ENCODE data around the gene SLC2A4RG.
"Not testable (repeated sequence)": the region's sequence is repeated elsewhere in the genome, so short reads cannot be mapped to it uniquely, and the experiment has no call there.

SLC2A4RG gene

DNA sequence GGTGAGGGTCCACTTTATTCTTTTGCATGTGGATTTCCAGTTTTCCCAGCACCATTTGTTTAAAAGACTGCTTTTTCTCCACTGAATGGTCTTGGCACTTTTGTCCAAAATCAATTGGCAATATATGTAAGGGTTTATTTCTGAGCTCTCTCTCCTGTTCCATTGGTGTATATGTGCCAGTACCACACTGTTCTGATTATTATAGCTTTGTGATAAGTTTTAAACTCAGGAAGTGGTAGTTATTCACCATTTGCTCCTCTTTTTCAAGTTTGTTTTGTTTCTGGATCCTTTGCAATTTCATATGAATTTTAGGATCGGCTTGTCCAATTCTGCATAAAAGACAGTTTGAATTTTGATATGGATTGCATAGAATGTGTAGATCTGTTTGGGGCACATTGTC is 27.4 kb upstream of the SLC2A4RG start:
- no peak for DNase-seq (ENCODE audit: low read depth in 2 of 2, low spot score in 1 of 2)

- no peak for DNase-seq (ENCODE audit: low read depth in 2 of 2, low spot score in 1 of 2)
Observed at GRCh38 chr20:63714858-63715257, 24.7 kb upstream of the SLC2A4RG start.

- DNase-seq (ENCODE audit: low read depth in 2 of 2, low spot score in 1 of 2): no peak
Observed at GRCh38 chr20:63718996-63719395, 20.6 kb upstream of the SLC2A4RG start.

DNA sequence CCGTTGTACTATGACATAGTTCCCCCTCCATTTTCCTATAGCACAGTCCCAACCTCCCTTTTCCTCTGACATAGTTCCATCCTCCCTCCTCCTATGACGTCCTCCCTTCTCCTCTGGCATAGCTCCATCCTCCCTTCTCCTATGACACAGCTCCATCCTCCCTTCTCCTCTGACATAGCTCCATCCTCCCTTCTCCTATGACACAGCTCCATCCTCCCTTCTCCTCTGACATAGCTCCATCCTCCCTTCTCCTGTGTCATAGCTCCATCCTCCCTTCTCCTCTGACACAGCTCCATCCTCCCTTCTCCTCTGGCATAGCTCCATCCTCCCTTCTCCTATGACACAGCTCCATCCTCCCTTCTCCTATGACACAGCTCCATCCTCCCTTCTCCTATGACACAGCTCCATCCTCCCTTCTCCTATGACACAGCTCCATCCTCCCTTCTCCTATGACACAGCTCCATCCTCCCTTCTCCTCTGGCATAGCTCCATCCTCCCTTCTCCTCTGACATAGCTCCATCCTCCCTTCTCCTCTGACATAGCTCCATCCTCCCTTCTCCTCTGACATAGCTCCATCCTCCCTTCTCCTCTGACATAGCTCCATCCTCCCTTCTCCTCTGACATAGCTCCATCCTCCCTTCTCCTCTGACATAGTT is 16.5 kb upstream of the SLC2A4RG start:
- not testable (repeated sequence) for DNase-seq (ENCODE audit: low read depth in 2 of 2, low spot score in 1 of 2)

- not testable (repeated sequence) for DNase-seq (ENCODE audit: low read depth in 2 of 2, low spot score in 1 of 2)
Observed at GRCh38 chr20:63730189-63730733, 9.3 kb upstream of the SLC2A4RG start.

DNA sequence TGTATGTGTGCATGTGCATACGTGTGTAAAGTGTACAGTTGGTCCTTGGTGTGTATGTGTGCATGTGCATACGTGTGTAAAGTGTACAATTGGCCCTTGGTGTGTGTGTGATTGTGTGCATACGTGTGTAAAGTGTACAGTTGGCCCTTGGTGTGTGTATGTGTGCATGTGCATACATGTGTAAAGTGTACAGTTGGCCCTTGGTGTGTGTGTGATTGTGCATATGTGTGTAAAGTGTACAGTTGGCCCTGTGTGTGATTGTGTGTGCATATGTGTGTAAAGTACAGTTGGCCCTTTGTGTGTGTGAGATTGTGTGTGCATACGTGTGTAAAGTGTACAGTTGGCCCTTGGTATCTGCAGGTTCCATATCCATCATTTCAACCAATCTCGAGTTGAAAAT is 8.2 kb upstream of the SLC2A4RG start:
- DNase-seq (ENCODE audit: low read depth in 2 of 2, low spot score in 1 of 2): no peak

DNA sequence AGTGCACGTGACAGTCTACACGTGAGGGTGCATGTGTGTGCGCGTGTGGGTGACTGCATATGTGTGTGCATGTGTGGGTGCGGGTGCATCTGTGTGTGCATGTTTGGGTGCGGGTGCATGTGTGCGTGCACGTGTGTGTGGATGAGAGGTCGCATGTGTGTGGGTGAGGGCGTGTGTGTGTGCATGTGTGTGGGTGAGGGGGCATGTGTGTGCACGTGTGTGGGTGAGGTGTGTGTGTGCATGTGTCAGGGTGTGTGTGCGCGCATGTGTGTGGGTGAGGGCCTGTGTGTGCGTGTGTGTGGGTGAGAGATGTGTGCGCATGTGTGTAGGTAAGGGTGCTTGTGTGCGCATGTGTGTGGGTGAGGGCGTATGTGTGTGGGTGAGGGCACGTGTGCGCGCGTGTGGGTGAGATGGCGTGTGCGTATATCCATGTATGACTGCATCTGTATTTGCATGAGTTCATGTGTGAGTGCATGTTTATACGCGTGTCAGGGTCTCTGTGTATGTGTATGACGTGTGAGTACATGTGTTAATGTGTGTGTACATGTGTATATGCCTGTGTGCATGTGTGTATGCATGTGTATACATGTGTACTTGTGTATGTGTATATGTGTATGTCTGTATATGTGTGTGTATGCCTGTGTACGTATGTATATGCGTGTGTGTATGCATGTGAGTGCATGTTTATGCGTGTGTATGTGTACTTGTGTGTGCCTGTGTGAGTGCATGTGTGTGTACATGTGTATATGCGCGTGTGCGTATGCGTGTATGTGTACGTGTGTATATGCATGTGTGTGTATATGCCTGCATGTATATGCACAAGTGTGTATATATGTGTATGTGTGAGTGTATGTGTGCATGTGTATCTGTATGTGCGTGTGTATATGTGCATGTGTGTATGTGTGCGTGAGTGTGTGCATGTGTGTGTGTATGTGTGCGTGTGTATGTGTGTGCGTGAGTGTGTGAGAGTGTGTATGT is 7.2 kb upstream of the SLC2A4RG start:
- no peak for DNase-seq (ENCODE audit: low read depth in 2 of 2, low spot score in 1 of 2)

DNA sequence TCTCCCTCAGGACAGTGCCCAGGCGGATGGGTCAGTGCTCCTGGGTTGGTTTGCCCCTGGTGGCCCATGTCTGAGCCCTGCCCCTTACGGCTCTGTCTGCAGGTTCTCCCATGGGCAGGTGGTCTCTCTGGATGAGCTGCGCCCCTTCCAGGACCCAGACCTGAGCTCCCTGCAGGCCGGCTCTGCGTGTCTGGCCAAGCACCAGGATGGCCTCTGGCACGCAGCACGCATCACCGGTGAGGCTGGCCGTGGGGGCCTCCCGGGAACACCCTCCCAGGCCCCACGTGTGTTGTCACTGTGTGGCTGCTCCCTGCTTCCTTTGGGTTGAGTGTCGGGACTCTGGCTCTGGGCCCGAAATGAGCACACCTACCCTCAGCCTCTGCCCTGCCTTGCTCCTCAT is 6.5 kb upstream of the SLC2A4RG start:
- no peak for DNase-seq (ENCODE audit: low read depth in 2 of 2, low spot score in 1 of 2)

DNA sequence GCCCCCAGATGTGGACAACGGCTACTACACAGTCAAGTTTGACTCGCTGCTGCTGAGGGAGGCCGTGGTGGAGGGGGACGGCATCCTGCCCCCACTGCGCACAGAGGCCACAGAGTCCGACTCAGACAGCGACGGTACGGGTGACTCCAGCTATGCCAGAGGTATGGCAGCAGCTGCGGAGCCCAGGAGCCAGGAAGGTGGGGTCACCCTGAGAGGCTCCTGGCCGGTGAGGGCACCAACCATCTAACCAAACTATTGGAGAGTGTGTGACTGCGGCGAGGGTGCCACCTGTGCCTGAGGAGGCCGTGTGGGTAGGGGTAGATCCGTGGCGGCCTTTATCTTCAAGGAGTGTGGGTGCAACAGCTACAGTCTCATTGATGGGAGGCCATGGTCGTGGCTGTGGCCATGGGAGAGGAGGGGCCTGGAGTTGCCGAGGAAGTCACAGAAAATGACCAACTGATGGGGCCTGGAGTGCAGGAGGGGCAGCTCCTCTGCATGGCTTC is 5.9 kb upstream of the SLC2A4RG start:
- no peak for DNase-seq (ENCODE audit: low read depth in 2 of 2, low spot score in 1 of 2)

GRCh38 chr20:63734111-63734945 is 5.2 kb upstream of the SLC2A4RG start:
- DNase-seq (ENCODE audit: low read depth in 2 of 2, low spot score in 1 of 2): no peak

GRCh38 chr20:63734946-63735858 is 4.4 kb upstream of the SLC2A4RG start:
- DNase-seq (ENCODE audit: low read depth in 2 of 2, low spot score in 1 of 2): no peak

DNA sequence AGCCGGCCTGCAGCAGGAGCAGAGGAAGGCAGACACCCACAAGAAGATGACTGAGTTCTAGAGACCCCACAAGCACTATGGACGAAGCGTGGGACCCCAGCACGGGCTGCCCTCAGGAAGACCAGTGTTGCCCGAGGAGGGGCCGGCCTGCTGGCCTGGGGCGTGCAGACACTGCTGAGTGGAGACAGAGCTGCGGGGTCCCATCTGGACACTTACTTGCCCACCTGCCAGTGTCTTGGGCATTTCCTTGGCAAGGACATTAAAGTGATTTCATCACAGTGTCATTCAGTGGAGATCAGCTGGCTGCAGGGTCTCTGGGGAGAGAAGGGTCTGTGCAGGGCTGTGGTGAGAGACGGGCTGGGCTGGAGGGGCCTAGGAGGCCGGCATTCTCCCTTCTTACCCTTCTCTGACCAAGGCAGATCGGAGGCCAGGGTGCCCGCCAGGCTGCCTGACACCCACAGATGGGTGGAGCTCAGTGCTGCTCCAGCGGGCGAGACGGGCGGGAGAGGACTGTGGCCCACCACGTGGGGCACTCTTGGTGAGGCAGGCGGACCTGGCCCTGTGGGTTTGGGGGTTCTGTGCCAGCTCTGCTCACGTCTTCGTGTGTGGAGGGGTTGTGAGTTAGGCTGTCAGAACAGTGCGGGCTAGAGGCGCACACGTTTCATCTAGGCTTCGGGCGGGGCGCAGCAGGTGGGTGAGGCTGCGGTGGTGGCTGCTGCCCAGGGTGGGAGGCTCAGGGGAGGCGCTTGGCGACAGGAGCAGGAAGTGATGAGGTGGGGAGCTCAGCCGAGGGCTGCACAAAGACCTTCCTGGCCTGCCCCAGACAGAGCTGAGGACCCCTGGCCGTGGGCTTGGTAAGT is 3.5 kb upstream of the SLC2A4RG start, which contains the start of gene LIME1:
TSS of gene LIME1 (plus strand) at position 806 of the 860 bp plus-strand sequence. CDS start 886 bp downstream, outside the sequence.
- DNase-seq (ENCODE audit: low read depth in 2 of 2, low spot score in 1 of 2): peak in 1 of 2 donors; percentile 61

- no peak for DNase-seq (ENCODE audit: low read depth in 2 of 2, low spot score in 1 of 2)
Observed at GRCh38 chr20:63736893-63737694, 2.5 kb upstream of the SLC2A4RG start.

DNA sequence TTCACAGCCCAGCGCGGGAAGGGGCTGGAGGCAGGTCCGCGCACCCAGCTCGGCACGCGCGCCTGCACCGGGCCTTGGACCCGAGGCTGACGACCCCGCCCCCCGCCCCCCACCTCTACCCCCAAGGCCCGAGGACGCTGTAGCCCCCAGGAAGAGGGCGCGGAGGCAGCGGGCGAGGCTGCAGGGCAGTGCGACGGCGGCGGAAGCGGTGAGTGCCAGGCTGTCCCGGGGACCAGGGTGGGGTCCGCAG is 2.0 kb upstream of the SLC2A4RG start:
- no peak for DNase-seq (ENCODE audit: low read depth in 2 of 2, low spot score in 1 of 2)

GRCh38 chr20:63737945-63738686 is 1.5 kb upstream of the SLC2A4RG start:
- no peak for DNase-seq (ENCODE audit: low read depth in 2 of 2, low spot score in 1 of 2)

DNA sequence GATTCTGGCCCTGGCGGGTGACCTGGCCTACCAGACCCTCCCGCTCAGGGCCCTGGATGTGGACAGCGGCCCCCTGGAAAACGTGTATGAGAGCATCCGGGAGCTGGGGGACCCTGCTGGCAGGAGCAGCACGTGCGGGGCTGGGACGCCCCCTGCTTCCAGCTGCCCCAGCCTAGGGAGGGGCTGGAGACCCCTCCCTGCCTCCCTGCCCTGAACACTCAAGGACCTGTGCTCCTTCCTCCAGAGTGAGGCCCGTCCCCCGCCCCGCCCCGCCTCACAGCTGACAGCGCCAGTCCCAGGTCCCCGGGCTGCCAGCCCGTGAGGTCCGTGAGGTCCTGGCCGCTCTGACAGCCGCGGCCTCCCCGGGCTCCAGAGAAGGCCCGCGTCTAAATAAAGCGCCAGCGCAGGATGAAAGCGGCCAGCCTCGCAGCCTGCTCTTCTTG is 868 bp upstream of the SLC2A4RG start:
- DNase-seq (ENCODE audit: low read depth in 2 of 2, low spot score in 1 of 2): no peak

DNA sequence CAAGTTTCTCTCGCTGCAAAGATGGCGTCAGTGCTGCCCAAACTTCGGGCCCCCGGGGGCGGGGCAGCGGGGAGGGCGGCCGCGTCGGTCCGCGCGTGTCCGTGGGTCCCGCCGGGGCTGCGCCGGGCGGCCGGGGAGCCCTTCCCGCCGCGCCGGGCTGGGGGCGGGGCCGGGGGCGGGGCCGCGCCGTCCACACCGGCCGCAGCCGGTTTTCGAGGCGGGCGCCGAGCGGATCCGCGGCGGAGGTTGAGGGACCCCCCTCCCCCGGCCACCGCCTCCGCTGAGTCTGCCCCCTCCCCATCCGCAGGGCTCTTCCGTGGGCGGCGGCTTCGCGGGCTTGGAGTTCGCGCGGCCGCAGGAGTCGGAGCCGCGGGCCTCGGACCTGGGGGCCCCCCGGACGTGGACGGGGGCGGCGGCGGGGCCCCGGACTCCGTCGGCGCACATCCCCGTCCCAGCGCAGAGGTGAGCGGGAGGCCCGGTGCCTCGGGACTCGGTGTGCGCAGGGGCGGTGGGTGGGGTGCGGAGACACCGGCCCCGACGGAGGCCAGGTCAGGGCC is 572 bp downstream of the SLC2A4RG start:
- DNase-seq (ENCODE audit: low read depth in 2 of 2, low spot score in 1 of 2): no peak
